Fibroblast of pulmonary artery (primary cell): ENCODE results near the gene NPIPB4.
A peak's percentile ranks its signal among the peaks of the same experiment; 100 is the strongest.
"Not testable (repeated sequence)": the region's sequence is repeated elsewhere in the genome, so short reads cannot be mapped to it uniquely, and the experiment has no call there.

Source experiments
- DNase-seq: peaks from one replicate; pipeline ENCODE4 v3.0.0-alpha.2; 2010; ENCODE audit warnings: low read depth
- H3K4me3 ChIP-seq: replicated peaks from 2 replicates; pipeline ENCODE4 v1.5.1; 2011; ENCODE audit warnings: low read depth, mild to moderate bottlenecking, control low read depth, low read length, moderate library complexity
- TF ChIP-seq, protein P1 (sequence below): IDR thresholded peaks from 2 replicates; pipeline ENCODE4 v1.5.1; 2011; ENCODE audit warnings: mild to moderate bottlenecking, control low read depth, low read length, inconsistent platforms; ENCODE audit errors: missing control alignments

The NPIPB4 gene

DNA sequence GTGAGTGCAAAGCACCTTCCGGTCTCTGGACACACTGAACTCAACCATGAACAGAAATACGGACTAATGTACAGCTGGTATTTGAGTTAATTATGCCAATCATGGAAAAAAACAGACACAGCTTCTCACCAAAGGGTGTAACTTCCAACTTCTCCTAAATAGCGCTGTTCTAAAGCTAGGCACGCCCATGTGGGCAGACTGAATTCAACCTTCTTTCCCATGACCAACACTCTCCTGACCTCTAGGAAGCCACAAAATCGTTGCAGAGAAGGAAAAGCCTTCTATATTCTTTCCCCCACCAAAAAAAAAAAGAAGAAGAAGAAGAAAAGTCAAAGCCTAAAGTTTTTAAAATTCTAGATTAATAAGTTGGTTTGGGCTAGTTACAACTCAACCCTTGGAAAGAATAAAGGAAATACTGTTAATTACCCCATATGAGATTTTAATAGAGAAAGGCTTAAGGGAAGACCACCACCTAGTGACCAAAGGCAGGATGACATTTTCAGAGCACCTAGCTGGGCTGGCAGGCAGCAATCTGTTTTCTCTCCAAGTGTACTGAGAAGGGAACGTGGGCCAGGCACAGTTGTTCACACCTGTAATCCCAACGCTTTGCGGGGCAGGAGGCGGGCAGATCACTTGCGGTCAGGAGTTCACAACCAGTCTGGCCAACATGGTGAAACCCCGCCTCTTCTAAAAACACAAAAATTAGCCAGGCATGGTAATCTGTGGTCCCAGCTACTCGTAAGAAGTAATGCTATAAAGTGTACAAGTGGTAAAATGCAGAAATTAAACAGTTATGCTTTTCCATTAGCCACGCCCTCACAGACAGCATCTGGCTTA is 55.8 kb downstream of the NPIPB4 start:
- not testable (repeated sequence) for H3K4me3 ChIP-seq
- TF ChIP-seq, protein P1, sequence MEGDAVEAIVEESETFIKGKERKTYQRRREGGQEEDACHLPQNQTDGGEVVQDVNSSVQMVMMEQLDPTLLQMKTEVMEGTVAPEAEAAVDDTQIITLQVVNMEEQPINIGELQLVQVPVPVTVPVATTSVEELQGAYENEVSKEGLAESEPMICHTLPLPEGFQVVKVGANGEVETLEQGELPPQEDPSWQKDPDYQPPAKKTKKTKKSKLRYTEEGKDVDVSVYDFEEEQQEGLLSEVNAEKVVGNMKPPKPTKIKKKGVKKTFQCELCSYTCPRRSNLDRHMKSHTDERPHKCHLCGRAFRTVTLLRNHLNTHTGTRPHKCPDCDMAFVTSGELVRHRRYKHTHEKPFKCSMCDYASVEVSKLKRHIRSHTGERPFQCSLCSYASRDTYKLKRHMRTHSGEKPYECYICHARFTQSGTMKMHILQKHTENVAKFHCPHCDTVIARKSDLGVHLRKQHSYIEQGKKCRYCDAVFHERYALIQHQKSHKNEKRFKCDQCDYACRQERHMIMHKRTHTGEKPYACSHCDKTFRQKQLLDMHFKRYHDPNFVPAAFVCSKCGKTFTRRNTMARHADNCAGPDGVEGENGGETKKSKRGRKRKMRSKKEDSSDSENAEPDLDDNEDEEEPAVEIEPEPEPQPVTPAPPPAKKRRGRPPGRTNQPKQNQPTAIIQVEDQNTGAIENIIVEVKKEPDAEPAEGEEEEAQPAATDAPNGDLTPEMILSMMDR, result peak; percentile 51
- DNase-seq, result peak; percentile 70

DNA sequence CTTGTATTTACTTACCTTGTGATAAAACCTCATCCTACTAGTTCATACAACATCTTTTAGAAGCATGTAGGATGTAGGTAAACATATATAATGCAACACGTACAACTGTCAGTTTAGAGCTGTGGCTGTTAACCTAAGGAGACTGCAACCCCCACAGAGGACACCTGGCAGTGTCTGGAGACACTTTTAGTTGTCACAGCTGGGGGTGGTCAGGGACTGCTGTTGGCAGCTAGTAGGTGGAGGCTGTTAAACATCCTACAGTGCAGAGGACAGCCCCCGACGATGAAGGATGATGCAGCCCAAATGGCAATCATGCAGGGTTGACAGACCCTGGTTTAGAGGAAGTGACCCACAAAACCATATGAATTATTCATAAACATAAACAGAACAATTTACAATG is 59.0 kb downstream of the NPIPB4 start:
- not testable (repeated sequence) for H3K4me3 ChIP-seq, DNase-seq

DNA sequence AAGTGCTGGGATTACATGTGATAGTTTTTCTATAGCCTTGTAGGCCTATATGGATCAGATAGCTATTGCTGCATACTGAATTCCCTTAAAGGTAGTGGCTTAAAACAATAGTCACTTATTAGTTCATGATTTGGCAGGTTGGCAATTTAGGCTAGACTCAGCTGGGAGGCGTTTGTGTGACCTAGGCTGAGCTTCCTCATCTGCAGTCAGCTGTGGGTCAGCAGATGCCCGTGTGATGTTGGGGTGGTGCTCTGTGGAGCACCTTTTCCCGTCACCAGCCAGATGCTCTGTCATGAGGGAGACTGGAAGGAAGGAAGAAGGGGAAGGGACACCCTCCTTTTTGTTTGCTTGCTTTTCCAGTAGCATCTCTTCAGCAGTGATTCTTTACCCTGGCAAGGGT is 64.2 kb downstream of the NPIPB4 start:
- not testable (repeated sequence) for DNase-seq, H3K4me3 ChIP-seq

DNA sequence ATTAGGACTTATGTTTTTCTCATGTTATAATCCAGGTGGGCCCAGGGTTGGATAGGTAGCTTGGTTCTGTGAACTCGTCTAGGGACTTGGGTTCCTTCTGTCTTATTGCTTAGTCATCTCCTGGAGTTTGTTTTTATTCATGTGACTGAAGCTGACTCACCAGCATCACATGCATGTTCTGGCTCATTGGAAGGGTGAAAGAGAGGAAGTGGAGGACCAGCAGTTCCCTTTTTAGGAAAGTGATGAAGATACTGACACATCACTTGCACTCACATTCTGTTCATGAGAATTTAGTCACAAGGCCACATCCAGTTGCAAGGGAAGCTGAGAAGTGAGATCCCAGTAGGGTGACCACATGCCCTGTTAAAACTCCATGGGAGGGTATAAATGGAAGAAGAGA is 67.0 kb downstream of the NPIPB4 start:
- DNase-seq, H3K4me3 ChIP-seq: not testable (repeated sequence)
